Smooth muscle cell (in vitro differentiated cells): ENCODE data around the gene FBP2. TPM values are rescaled to one million over a fixed set of nuclear protein-coding genes. Genes with fewer than 3 reads are reported as not detected.
"Not testable (repeated sequence)": the region's sequence is repeated elsewhere in the genome, so short reads cannot be mapped to it uniquely, and the experiment has no call there.

Source experiments
- DNase-seq: peaks from one replicate; lab custom pipeline; 2025; ENCODE audit not compliant: unreplicated experiment; lab: John Stamatoyannopoulos, UW
- H2AFZ ChIP-seq: fragments of 200-600 bp; sonication (generic); 2 replicates; pipeline ENCODE4 v1.6.0; 2016; ENCODE audit warnings: antibody characterized with exemption, low read depth, mild to moderate bottlenecking
- H3F3A ChIP-seq: fragments of 200-600 bp; sonication (generic); 2 replicates; pipeline ENCODE4 v1.6.0; 2017; ENCODE audit warnings: antibody characterized with exemption, low read depth
- H3K27ac ChIP-seq: fragments of 200-600 bp; sonication (generic); 2 replicates; pipeline ENCODE4 v1.5.1; 2016; ENCODE audit warnings: low read depth, mild to moderate bottlenecking
- H3K27me3 ChIP-seq: fragments of 200-600 bp; sonication (generic); 2 replicates; pipeline ENCODE4 v1.6.1; 2016; ENCODE audit warnings: low read depth, mild to moderate bottlenecking
- H3K36me3 ChIP-seq: fragments of 200-600 bp; sonication (generic); 2 replicates; pipeline ENCODE4 v1.5.1; 2016; ENCODE audit warnings: low read depth
- H3K4me1 ChIP-seq: fragments of 200-600 bp; sonication (generic); 2 replicates; pipeline ENCODE4 v1.5.1; 2016; ENCODE audit warnings: low read depth
- H3K4me2 ChIP-seq: fragments of 200-600 bp; sonication (generic); 2 replicates; pipeline ENCODE4 v1.6.0; 2016; ENCODE audit warnings: mild to moderate bottlenecking
- H3K4me3 ChIP-seq: fragments of 200-600 bp; sonication (generic); 2 replicates; pipeline ENCODE4 v1.5.1; 2016; ENCODE audit warnings: mild to moderate bottlenecking
- H3K79me2 ChIP-seq: fragments of 200-600 bp; sonication (generic); 2 replicates; pipeline ENCODE4 v1.6.0; 2016; ENCODE audit warnings: low read depth, mild to moderate bottlenecking
- H3K9ac ChIP-seq: fragments of 200-600 bp; sonication (generic); 2 replicates; pipeline ENCODE4 v1.6.0; 2016; ENCODE audit warnings: low read depth
- H3K9me3 ChIP-seq: fragments of 200-600 bp; sonication (generic); replicated peaks from 2 replicates; pipeline ENCODE4 v1.5.1; 2016; ENCODE audit warnings: low read depth
- H4K20me1 ChIP-seq: fragments of 200-600 bp; sonication (generic); 2 replicates; pipeline ENCODE4 v1.6.0; 2016; ENCODE audit warnings: low read depth
- CTCF ChIP-seq: fragments of 200-600 bp; sonication (generic); IDR thresholded peaks from 2 replicates; pipeline ENCODE4 v1.5.1; 2017; ENCODE audit warnings: borderline replicate concordance, mild to moderate bottlenecking, antibody characterized with exemption; ENCODE audit not compliant: insufficient read depth, poor library complexity, severe bottlenecking
- WGBS: methylation state at CpG from one replicate; pipeline ENCODE4 v1.1.7; 2016; ENCODE audit warnings: low lambda C conversion rate; 5-methylcytosine and 5-hydroxymethylcytosine counted together
- polyA plus RNA-seq: library from polyadenylated mRNA; unstranded; fragments of >200 nt; fragmentation: Nextera tagmentation; extraction: Ambion mirVana; gene quantifications from 2 replicates; pipeline ENCODE4 v1.2.1, GENCODE V29; 2016
- total RNA-seq: library from RNA; depleted of rRNA; stranded (reverse); fragments of >200 nt; gene quantifications from 2 replicates; pipeline ENCODE4 v1.2.3, GENCODE V29; 2014

FBP2 gene
- total and polyA plus RNA-seq, 2 experiments from 2014 or later: not detected

- Histone ChIP-seq H3K9me3 (no peaks in the 10 kb centered on the region), H3K36me3 (no peaks in the 10 kb centered on the region), H3K4me3 (no peak overlapping the region), H2AFZ (no peak overlapping the region), H3K4me1 (no peaks in the 10 kb centered on the region), H3K27me3 (no peaks in the 10 kb centered on the region), H3K79me2 (peaks cover 32% of the 10 kb centered on the region), H3K27ac (no peak overlapping the region), H4K20me1 (peaks cover 11% of the 10 kb centered on the region), H3K4me2 (no peak overlapping the region), H3F3A (no peaks in the 10 kb centered on the region), H3K9ac (no peak overlapping the region)
- no peak for TF ChIP-seq CTCF
- WGBS: 90% methylated on average over 1 of the region's 1 CpG
- no peak for DNase-seq
Observed at GRCh38 chr9:94545940-94546339, 47.7 kb downstream of the FBP2 start.

GRCh38 chr9:94544335-94544734, 49.3 kb downstream of the FBP2 start:
- not testable (repeated sequence) for H4K20me1 ChIP-seq, H3K4me3 ChIP-seq, H3K4me1 ChIP-seq, H3K4me2 ChIP-seq, H3K9me3 ChIP-seq, DNase-seq, H2AFZ ChIP-seq, H3K27ac ChIP-seq, H3F3A ChIP-seq, H3K27me3 ChIP-seq, H3K9ac ChIP-seq, H3K36me3 ChIP-seq
- peaks cover 27% of the 10 kb centered on the region for H3K79me2 ChIP-seq
- 69% methylated on average over 5 of the region's 5 CpGs for WGBS

GRCh38 chr9:94538908-94539307, 54.7 kb downstream of the FBP2 start:
- no peak overlapping the region for H3K9ac ChIP-seq
- H2AFZ ChIP-seq: no peak overlapping the region
- no peaks in the 10 kb centered on the region for H3K4me1 ChIP-seq
- TF ChIP-seq CTCF: no peak
- H4K20me1 ChIP-seq: peaks cover 27% of the 10 kb centered on the region
- DNase-seq: no peak
- peaks cover 16% of the 10 kb centered on the region for H3K79me2 ChIP-seq
- WGBS: 94% methylated on average over 4 of the region's 4 CpGs
- no peaks in the 10 kb centered on the region for H3K27me3 ChIP-seq
- no peaks in the 10 kb centered on the region for H3K9me3 ChIP-seq
- H3K4me3 ChIP-seq: no peak overlapping the region
- no peak overlapping the region for H3K4me2 ChIP-seq
- H3F3A ChIP-seq: no peaks in the 10 kb centered on the region
- no peaks in the 10 kb centered on the region for H3K36me3 ChIP-seq
- H3K27ac ChIP-seq: no peak overlapping the region

GRCh38 chr9:94534901-94535300, 58.7 kb downstream of the FBP2 start:
- Histone ChIP-seq H3K36me3 (no peaks in the 10 kb centered on the region), H2AFZ (no peak overlapping the region), H3K4me3 (no peak overlapping the region), H3K9me3 (no peaks in the 10 kb centered on the region), H3K4me1 (no peaks in the 10 kb centered on the region), H3K27ac (no peak overlapping the region), H3K79me2 (peaks cover 36% of the 10 kb centered on the region), H4K20me1 (peaks cover 35% of the 10 kb centered on the region), H3K9ac (no peak overlapping the region), H3F3A (no peaks in the 10 kb centered on the region), H3K4me2 (no peak overlapping the region), H3K27me3 (no peaks in the 10 kb centered on the region)
- no peak for DNase-seq
- WGBS: 90% methylated on average over 4 of the region's 4 CpGs
- TF ChIP-seq CTCF: no peak
